GM23338 (cell line): ENCODE data around the gene SIGMAR1. TPM values are rescaled to one million over a fixed set of nuclear protein-coding genes. Genes with fewer than 3 reads are reported as not detected.

Experiments used
- ATAC-seq: fragments of 200-7000 bp; cut with Tn5 transposase; 3 replicates; pipeline ENCODE4 v1.9.1; 2020
- DNase-seq: peaks from one replicate; pipeline ENCODE4 v3.0.0-alpha.2; 2015; ENCODE audit warnings: low spot score
- H2AFZ ChIP-seq: fragments of 200-600 bp; sonication (generic); 2 replicates; pipeline ENCODE4 v1.8.0; 2016; ENCODE audit warnings: antibody characterized with exemption, mild to moderate bottlenecking, moderate library complexity
- H3F3A ChIP-seq: fragments of 200-600 bp; sonication (generic); replicated peaks from 2 replicates; pipeline ENCODE4 v1.8.0; 2017; ENCODE audit warnings: antibody characterized with exemption, mixed run types, low read depth
- H3K27ac ChIP-seq: fragments of 200-600 bp; sonication (generic); 2 replicates; pipeline ENCODE4 v1.6.1; 2016; ENCODE audit warnings: low read depth
- H3K27me3 ChIP-seq: fragments of 200-600 bp; sonication (generic); 2 replicates; pipeline ENCODE4 v1.8.0; 2016; ENCODE audit warnings: mild to moderate bottlenecking, mixed run types, moderate library complexity; ENCODE audit not compliant: insufficient read depth
- H3K36me3 ChIP-seq: fragments of 200-600 bp; sonication (generic); 2 replicates; pipeline ENCODE4 v1.8.0; 2016; ENCODE audit warnings: mild to moderate bottlenecking; ENCODE audit not compliant: insufficient read depth
- H3K4me1 ChIP-seq: fragments of 200-600 bp; sonication (generic); 2 replicates; pipeline ENCODE4 v1.8.0; 2016; ENCODE audit warnings: mild to moderate bottlenecking, moderate library complexity; ENCODE audit not compliant: insufficient read depth
- H3K4me2 ChIP-seq: fragments of 200-600 bp; sonication (generic); 2 replicates; pipeline ENCODE4 v1.7.1; 2017; ENCODE audit warnings: mixed run types
- H3K4me3 ChIP-seq: fragments of 200-600 bp; sonication (generic); 2 replicates; pipeline ENCODE4 v1.6.1; 2016; ENCODE audit warnings: mixed run types
- H3K79me2 ChIP-seq: fragments of 200-600 bp; sonication (generic); replicated peaks from 2 replicates; pipeline ENCODE4 v1.8.0; 2017; ENCODE audit warnings: mild to moderate bottlenecking; ENCODE audit not compliant: insufficient read depth
- H3K9me2 ChIP-seq: fragments of 200-600 bp; sonication (generic); 2 replicates; pipeline ENCODE4 v1.8.0; 2017; ENCODE audit not compliant: insufficient read depth
- H4K20me1 ChIP-seq: fragments of 200-600 bp; sonication (generic); replicated peaks from 2 replicates; pipeline ENCODE4 v1.8.0; 2017; ENCODE audit warnings: mild to moderate bottlenecking; ENCODE audit not compliant: insufficient read depth
- H3K27ac Mint-ChIP-seq: 2 replicates; pipeline ENCODE4 v1.8.0; 2020; ENCODE audit warnings: inconsistent platforms, mild to moderate bottlenecking, moderate library complexity, mixed read lengths
- H3K27me3 Mint-ChIP-seq: 3 replicates; pipeline ENCODE4 v1.8.0; 2022; ENCODE audit warnings: low read depth, mild to moderate bottlenecking, moderate library complexity, mixed read lengths, inconsistent platforms; ENCODE audit not compliant: insufficient read depth, poor library complexity
- H3K36me3 Mint-ChIP-seq: 3 replicates; pipeline ENCODE4 v1.8.0; 2021; ENCODE audit warnings: low read depth, mild to moderate bottlenecking, inconsistent platforms, moderate library complexity, mixed read lengths
- H3K4me1 Mint-ChIP-seq: 3 replicates; pipeline ENCODE4 v1.8.0; 2020; ENCODE audit warnings: mild to moderate bottlenecking, inconsistent platforms, mixed read lengths
- H3K4me3 Mint-ChIP-seq: 3 replicates; pipeline ENCODE4 v1.8.0; 2021; ENCODE audit warnings: moderate library complexity, mild to moderate bottlenecking, inconsistent platforms, mixed read lengths
- H3K9me3 Mint-ChIP-seq: 3 replicates; pipeline ENCODE4 v1.8.0; 2020; ENCODE audit warnings: moderate library complexity, mild to moderate bottlenecking, inconsistent platforms, mixed read lengths
- CREB1 ChIP-seq: fragments of 250-450 bp; sonication (Bioruptor Pico); IDR thresholded peaks from 2 replicates; pipeline ENCODE4 v1.5.0; 2020; ENCODE audit warnings: low read depth, mild to moderate bottlenecking, moderate library complexity
- CTCF ChIP-seq, 2 experiments: fragments of 200-600 bp in 1 of 2; sonication (generic) in 1 of 2; conservative IDR thresholded peaks; 2 replicates each; pipeline versions ENCODE4 v1.5.1 to v1.6.1; 2016 to 2017; ENCODE audit warnings: antibody characterized with exemption in 2 of 2, low read depth in 2 of 2, mild to moderate bottlenecking in 2 of 2, moderate library complexity in 1 of 2
- ETS1 ChIP-seq: IDR thresholded peaks from 2 replicates; pipeline ENCODE4 v1.6.1; 2016; ENCODE audit warnings: antibody characterized with exemption
- EZH2 ChIP-seq: fragments of 200-600 bp; sonication (generic); IDR thresholded peaks from one replicate; pipeline ENCODE4 v1.8.0; 2017; ENCODE audit warnings: antibody characterized with exemption, mild to moderate bottlenecking, low read depth; ENCODE audit not compliant: unreplicated experiment
- EZH2phosphoT487 ChIP-seq: fragments of 200-600 bp; sonication (generic); IDR thresholded peaks from one replicate; pipeline ENCODE4 v1.8.1; 2018; ENCODE audit warnings: antibody characterized with exemption; ENCODE audit not compliant: unreplicated experiment
- JUNB ChIP-seq: IDR thresholded peaks from one replicate; pipeline ENCODE4 v1.6.1; 2016; ENCODE audit warnings: antibody characterized with exemption; ENCODE audit not compliant: unreplicated experiment
- NANOG ChIP-seq: IDR thresholded peaks from 2 replicates; pipeline ENCODE4 v1.6.1; 2016; ENCODE audit warnings: antibody characterized with exemption, borderline replicate concordance
- POLR2AphosphoS5 ChIP-seq: IDR thresholded peaks from 2 replicates; pipeline ENCODE4 v1.6.1; 2016; ENCODE audit warnings: antibody characterized with exemption, low read depth
- STAT1 ChIP-seq: IDR thresholded peaks from one replicate; pipeline ENCODE4 v1.6.1; 2016; ENCODE audit warnings: antibody characterized with exemption; ENCODE audit not compliant: unreplicated experiment
- ZNF114 ChIP-seq: fragments of 250-450 bp; sonication (Bioruptor Pico); IDR thresholded peaks from 2 replicates; pipeline ENCODE4 v1.5.0; 2020; ENCODE audit warnings: mild to moderate bottlenecking, moderate library complexity
- ZNF331 ChIP-seq: fragments of 250-450 bp; sonication (Bioruptor Pico); IDR thresholded peaks from 2 replicates; pipeline ENCODE4 v1.5.0; 2020; ENCODE audit warnings: low read depth, mild to moderate bottlenecking, moderate library complexity
- polyA plus RNA-seq: library from polyadenylated mRNA; unstranded; fragments of >200 nt; fragmentation: Nextera tagmentation; extraction: Ambion mirVana; gene quantifications from 2 replicates; pipeline ENCODE4 v1.2.1, GENCODE V29; 2016
- total RNA-seq: library from RNA; depleted of rRNA; stranded (reverse); fragments of >200 nt; shearing (Covaris generic); gene quantifications from 2 replicates; pipeline ENCODE4 v1.2.3, GENCODE V29; 2014
- TF ChIP-seq, protein P1 (sequence below): IDR thresholded peaks from one replicate; pipeline ENCODE4 v1.6.1; 2018; ENCODE audit warnings: antibody characterized with exemption; ENCODE audit not compliant: unreplicated experiment
- TF ChIP-seq, protein P2 (sequence below): fragments of 250-450 bp; sonication (Bioruptor Pico); IDR thresholded peaks from 2 replicates; pipeline ENCODE4 v1.5.0; 2020; ENCODE audit warnings: mild to moderate bottlenecking, moderate library complexity

SIGMAR1 gene
- total and polyA plus RNA-seq, 2 experiments from 2014 or later = 82.3 to 167 TPM

DNA sequence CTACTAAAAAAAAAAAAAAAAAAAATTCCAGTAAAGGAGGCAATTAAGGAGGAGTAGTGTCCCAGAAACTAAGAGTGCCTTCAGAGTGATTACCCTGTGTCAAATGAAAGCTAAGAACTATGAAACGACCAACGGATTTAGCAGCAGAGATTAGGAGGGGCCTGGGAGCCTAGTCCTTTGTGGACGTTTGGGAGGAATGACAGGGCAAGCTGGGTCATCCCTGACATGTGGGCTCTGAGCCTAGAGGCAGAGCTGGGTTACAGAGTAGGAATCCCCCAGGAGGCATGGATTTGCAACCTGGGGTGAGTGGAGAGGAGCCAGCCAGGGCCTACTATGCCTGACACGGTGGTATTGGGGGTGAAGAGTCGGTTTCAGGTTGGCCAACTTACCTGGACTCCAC is 4.4 kb downstream of the SIGMAR1 start:
- H3K4me3 ChIP-seq = no peak overlapping the region
- no peak overlapping the region for H3K27ac ChIP-seq
- Mint-ChIP-seq H3K4me3 (no peak overlapping the region), H3K27me3 (peaks cover 46% of the 10 kb centered on the region), H3K4me1 (peaks cover 34% of the 10 kb centered on the region), H3K27ac (no peak overlapping the region), H3K36me3 (peaks cover 29% of the 10 kb centered on the region), H3K9me3 (peaks cover 4% of the 10 kb centered on the region; the same call in 1 of the 3 replicates)
- H3F3A ChIP-seq = peaks cover 5% of the 10 kb centered on the region; the same call in 1 of the 2 replicates
- peaks cover 55% of the 10 kb centered on the region for H3K27me3 ChIP-seq
- no peak overlapping the region for H3K4me2 ChIP-seq
- no peak overlapping the region for H2AFZ ChIP-seq
- peaks cover 12% of the 10 kb centered on the region; the same call in 1 of the 2 replicates for H3K79me2 ChIP-seq
- H4K20me1 ChIP-seq = peaks cover 3% of the 10 kb centered on the region
- TF ChIP-seq STAT1 (no peak), EZH2 (no peak), NANOG (no peak), CREB1 (no peak), CTCF (conservative IDR thresholded peaks at IDR 0.05; ENCODE audit: low read depth in 2 of 2) (no peak), JUNB (no peak), POLR2AphosphoS5 (no peak), ZNF331 (no peak), EZH2phosphoT487 (no peak), ZNF114 (CRISPR knock-in tag) (no peak), ETS1 (no peak)
- TF ChIP-seq, protein P1, sequence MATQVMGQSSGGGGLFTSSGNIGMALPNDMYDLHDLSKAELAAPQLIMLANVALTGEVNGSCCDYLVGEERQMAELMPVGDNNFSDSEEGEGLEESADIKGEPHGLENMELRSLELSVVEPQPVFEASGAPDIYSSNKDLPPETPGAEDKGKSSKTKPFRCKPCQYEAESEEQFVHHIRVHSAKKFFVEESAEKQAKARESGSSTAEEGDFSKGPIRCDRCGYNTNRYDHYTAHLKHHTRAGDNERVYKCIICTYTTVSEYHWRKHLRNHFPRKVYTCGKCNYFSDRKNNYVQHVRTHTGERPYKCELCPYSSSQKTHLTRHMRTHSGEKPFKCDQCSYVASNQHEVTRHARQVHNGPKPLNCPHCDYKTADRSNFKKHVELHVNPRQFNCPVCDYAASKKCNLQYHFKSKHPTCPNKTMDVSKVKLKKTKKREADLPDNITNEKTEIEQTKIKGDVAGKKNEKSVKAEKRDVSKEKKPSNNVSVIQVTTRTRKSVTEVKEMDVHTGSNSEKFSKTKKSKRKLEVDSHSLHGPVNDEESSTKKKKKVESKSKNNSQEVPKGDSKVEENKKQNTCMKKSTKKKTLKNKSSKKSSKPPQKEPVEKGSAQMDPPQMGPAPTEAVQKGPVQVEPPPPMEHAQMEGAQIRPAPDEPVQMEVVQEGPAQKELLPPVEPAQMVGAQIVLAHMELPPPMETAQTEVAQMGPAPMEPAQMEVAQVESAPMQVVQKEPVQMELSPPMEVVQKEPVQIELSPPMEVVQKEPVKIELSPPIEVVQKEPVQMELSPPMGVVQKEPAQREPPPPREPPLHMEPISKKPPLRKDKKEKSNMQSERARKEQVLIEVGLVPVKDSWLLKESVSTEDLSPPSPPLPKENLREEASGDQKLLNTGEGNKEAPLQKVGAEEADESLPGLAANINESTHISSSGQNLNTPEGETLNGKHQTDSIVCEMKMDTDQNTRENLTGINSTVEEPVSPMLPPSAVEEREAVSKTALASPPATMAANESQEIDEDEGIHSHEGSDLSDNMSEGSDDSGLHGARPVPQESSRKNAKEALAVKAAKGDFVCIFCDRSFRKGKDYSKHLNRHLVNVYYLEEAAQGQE = no peak
- TF ChIP-seq, protein P2, sequence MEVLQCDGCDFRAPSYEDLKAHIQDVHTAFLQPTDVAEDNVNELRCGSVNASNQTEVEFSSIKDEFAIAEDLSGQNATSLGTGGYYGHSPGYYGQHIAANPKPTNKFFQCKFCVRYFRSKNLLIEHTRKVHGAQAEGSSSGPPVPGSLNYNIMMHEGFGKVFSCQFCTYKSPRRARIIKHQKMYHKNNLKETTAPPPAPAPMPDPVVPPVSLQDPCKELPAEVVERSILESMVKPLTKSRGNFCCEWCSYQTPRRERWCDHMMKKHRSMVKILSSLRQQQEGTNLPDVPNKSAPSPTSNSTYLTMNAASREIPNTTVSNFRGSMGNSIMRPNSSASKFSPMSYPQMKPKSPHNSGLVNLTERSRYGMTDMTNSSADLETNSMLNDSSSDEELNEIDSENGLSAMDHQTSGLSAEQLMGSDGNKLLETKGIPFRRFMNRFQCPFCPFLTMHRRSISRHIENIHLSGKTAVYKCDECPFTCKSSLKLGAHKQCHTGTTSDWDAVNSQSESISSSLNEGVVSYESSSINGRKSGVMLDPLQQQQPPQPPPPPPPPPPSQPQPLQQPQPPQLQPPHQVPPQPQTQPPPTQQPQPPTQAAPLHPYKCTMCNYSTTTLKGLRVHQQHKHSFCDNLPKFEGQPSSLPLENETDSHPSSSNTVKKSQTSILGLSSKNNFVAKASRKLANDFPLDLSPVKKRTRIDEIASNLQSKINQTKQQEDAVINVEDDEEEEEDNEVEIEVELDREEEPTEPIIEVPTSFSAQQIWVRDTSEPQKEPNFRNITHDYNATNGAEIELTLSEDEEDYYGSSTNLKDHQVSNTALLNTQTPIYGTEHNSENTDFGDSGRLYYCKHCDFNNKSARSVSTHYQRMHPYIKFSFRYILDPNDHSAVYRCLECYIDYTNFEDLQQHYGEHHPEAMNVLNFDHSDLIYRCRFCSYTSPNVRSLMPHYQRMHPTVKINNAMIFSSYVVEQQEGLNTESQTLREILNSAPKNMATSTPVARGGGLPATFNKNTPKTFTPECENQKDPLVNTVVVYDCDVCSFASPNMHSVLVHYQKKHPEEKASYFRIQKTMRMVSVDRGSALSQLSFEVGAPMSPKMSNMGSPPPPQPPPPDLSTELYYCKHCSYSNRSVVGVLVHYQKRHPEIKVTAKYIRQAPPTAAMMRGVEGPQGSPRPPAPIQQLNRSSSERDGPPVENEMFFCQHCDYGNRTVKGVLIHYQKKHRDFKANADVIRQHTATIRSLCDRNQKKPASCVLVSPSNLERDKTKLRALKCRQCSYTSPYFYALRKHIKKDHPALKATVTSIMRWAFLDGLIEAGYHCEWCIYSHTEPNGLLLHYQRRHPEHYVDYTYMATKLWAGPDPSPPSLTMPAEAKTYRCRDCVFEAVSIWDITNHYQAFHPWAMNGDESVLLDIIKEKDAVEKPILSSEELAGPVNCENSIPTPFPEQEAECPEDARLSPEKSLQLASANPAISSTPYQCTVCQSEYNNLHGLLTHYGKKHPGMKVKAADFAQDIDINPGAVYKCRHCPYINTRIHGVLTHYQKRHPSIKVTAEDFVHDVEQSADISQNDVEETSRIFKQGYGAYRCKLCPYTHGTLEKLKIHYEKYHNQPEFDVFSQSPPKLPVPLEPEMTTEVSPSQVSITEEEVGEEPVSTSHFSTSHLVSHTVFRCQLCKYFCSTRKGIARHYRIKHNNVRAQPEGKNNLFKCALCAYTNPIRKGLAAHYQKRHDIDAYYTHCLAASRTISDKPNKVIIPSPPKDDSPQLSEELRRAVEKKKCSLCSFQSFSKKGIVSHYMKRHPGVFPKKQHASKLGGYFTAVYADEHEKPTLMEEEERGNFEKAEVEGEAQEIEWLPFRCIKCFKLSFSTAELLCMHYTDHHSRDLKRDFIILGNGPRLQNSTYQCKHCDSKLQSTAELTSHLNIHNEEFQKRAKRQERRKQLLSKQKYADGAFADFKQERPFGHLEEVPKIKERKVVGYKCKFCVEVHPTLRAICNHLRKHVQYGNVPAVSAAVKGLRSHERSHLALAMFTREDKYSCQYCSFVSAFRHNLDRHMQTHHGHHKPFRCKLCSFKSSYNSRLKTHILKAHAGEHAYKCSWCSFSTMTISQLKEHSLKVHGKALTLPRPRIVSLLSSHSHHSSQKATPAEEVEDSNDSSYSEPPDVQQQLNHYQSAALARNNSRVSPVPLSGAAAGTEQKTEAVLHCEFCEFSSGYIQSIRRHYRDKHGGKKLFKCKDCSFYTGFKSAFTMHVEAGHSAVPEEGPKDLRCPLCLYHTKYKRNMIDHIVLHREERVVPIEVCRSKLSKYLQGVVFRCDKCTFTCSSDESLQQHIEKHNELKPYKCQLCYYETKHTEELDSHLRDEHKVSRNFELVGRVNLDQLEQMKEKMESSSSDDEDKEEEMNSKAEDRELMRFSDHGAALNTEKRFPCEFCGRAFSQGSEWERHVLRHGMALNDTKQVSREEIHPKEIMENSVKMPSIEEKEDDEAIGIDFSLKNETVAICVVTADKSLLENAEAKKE = no peak
- DNase-seq (no peak), ATAC-seq (no peak)
- H3K4me1 ChIP-seq = peaks cover 6% of the 10 kb centered on the region
- H3K9me2 ChIP-seq = no peaks in the 10 kb centered on the region
- no peaks in the 10 kb centered on the region for H3K36me3 ChIP-seq
